GM18499 (cell line): ENCODE measurements around the gene RBM8A.
"Not testable (repeated sequence)": the region's sequence is repeated elsewhere in the genome, so short reads cannot be mapped to it uniquely, and the experiment has no call there.

ENCODE experiments used
- ATAC-seq: cut with Tn5 transposase; IDR thresholded peaks from one replicate; pipeline ENCODE4 v1.9.1; 2021; ENCODE audit warnings: moderate number of reproducible peaks; ENCODE audit not compliant: insufficient read depth, unreplicated experiment

The RBM8A gene

DNA sequence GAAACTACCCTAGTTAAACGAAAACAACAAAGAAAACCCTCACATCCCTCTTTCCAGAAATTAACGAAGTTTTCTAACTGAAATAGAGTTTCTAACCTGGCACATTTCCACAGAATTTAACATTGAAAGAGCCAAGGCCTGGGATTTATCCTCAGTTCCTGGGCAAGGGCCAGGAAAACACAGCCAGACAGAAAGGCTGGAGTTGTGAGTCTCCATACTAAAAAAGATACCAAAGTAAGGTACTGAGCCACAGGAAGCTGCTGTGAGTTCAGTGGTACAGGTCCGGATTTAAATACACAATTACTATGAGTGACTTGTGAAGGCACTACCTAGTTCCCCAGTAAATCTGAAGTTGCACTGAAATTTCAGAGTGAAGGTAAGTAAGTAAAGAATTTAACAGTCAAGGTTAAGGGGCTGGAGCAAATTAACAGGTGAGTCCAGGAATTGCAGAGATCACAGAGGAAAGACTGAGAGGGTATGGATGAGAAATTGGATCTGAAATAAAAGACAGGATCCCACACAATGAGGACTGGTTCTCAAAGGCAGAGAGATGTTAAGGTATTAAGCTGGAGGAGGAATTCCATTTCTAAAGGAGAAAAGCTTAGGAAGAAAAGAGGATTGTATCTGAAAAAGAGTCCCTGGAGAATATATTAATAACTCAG lies 29.6 kb upstream of the RBM8A start:
- no peak for ATAC-seq

DNA sequence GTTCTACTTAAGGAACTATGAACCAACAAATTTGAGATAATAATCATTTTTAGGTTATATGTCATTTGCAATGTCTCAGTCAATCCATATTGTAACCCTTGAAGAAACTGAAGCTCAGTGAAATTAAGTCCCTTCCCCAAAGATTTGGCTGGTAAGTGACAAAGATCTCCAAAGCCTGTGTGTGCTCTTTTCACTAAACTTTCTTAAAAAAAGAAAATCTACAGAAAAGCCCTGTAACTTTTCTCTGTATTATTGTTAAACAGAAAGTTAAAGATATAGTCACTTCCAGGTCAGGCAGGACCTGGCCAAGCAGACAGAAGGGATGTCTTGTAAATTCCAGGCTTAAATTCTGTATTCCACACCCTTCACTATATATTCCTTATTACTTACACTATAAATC lies 29.1 kb upstream of the RBM8A start:
- no peak for ATAC-seq

DNA sequence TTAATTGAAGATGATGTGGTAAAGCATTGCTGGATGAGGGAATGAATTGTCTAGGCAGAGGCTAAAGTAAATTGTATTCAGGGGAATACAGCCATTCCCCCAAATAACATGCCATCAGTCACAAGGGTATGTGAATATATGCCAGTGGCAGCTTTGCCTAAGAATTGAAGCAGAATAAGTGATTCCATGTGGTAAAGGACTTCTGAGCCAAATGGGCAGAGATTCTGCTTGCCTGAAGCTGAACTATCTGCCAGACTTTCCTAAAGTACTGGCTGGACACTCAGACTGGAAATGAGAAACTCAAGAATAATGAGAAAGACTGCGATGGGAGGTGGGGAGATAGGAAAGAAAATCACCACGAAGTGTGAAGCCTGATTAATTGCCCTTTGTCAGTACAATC lies 28.2 kb upstream of the RBM8A start:
- no peak for ATAC-seq

DNA sequence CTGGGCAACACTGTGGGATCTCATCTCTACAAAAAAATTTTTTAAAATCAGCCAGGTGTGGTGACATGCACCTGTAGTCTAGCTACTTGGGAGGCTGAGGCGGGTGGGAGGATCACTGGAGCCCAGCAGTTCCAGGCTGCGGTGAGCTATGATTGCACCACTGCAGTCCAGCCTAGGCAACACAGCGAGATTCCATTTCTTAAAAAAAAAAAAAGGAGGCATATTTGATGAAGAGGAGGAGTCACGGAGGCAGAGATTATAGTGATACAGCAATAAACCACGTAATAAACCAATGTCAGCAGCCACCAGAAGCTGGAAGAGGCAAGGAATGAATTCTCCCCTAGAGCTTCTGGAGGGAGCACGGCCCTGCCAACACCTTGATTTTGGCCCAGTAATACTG lies 26.6 kb upstream of the RBM8A start:
- no peak for ATAC-seq

DNA sequence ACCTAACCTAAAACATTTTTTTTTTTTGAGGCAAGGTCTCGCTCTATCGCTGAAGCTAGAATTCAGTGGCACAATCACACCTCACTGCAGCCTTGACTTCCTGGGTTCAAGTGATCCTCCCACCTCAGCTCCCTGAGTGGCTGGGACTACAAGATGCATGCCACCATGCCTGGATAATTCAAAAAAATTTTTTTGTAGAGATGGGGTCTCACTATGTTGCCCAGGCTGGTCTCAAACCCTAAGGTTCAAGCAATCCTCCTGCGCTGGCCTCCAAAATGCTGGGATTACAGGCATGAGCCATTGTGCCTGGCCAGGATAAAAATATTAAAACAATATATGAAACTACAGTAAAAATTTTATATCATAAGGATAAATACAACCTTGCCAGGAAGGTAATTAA lies 25.6 kb upstream of the RBM8A start:
- no peak for ATAC-seq

DNA sequence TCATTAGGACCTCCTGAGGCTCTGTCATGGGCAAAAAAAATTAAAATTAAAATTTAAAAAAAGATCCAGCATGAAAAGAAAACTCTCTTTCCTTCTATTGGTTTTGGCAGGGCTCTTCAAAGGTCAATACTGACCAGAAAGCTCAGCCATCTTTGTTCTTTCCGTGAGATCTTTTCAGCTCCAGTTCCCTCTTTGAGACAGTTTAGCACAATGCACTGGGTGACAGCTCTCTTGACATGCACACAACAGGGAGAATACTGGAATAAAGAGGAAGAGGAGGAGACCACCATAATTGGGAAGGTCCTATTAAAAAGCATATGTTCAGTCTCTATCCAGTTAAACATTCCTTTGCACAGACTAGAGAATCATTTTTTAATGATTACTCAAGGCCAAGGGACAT lies 24.2 kb upstream of the RBM8A start:
- ATAC-seq: no peak

DNA sequence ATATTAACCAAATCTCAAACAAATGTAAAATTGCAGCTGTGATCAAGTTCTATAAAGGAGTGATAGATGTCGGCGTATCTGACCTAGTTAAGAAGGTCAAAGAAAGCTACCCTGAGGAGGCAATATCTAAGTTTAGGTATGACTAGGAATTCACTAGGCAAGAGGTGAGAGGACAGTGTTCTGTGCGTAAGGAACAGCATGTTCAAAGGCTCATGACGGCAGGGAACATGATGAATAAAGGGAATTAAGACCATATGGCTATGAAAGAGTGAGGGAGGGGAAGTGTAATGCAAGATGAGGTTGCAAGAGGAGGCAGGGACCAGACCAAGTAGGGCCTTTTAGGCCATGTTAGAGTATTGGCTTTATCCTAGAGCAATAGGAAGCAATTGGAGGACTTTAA lies 21.9 kb upstream of the RBM8A start:
- ATAC-seq: no peak

DNA sequence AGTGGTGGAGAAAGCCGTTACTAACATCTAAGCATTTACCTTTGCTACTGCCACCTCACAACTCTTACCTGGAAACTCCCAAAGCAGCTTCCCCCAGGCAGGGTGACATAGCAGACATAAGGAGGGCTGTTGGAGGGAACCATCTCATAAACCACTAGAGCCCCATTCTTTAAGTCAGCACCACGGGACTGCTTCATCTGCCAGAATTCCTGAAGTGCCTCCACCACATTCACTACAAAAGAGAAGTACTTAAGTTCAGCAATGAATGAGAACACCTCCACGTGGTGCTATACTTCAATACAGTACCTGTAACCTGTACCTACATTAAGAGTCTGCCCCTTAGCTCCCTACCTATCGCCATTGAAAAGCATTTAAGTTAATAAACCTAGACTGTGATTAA lies 20.3 kb upstream of the RBM8A start:
- no peak for ATAC-seq

DNA sequence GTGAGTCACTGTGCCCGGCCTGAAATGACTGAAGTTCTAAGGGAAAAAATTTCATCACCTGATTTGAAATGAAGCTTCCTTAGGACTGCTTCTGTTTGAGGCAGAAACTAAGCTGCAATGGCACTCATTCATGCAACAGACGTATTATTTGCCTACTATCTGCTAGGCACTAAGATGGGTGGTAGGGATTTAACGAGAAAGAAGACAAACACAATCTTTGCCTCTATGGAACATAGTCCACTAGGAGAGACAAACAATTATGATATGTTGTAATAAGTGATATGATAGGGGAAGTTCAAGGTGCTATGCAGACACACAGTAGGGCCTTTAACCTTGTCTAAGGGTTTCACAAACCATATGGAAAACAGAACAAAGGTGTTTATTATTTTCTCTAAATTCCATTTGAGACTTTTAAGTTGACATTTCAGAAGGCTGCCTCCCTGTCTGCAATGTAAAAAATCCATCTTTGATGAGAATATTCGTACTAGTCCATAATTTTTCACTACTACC lies 19.2 kb upstream of the RBM8A start:
- ATAC-seq: no peak

DNA sequence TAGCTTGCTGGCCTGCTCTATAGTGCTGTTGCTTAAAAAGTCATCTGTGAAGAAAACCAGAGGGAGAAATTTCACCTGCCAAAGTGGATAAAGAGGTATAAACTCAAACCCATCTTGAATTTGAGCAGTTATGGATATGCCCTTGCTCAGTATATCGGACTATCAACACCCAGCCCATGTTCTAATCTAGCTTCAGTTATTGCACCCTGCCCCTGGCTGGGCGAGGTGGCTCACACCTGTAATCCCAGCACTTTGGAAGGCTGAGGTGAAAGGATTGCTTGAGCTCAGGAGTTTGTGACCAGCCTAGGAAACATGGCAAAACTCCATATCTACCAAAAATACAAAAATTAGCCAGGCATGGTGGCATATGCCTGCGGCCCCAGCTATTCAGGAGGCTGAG lies 17.2 kb upstream of the RBM8A start:
- ATAC-seq: no peak

DNA sequence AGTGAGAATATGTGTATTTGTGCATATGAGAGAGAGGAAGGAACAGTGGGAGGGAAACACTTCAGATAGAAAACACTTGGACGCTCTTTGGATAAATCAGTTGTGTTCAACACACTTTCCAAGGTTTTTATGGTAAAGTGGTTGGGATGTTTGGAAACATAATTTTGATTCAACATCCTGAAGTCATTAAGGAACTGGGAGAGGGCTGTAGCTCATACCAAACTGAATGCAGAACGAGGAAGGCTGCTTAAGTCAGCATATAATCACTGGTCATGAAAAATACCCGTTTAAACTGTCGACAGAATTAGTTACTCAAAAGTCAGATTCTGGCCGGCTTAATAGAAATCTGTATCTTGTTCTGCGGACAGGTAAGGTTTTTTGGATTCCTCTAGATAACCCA lies 15.6 kb upstream of the RBM8A start:
- ATAC-seq: no peak

DNA sequence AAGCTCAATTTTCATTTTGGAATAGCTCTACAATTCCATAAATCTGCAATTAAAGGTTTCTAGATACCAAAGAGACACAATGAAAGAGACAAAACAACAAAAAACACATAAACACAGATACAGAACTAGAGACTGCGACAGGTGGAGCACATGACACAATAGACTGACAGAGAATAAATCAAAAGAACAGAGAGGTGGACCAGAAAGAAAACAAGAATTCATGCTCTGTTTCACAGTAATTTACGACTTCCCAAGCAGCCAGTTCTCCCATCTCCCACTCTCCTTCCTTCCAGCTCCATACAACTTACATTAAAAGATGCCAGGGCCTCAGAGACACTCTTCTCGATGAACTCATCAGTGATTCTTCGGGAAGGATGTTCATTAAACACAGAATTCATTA lies 15.1 kb upstream of the RBM8A start:
- ATAC-seq: no peak

DNA sequence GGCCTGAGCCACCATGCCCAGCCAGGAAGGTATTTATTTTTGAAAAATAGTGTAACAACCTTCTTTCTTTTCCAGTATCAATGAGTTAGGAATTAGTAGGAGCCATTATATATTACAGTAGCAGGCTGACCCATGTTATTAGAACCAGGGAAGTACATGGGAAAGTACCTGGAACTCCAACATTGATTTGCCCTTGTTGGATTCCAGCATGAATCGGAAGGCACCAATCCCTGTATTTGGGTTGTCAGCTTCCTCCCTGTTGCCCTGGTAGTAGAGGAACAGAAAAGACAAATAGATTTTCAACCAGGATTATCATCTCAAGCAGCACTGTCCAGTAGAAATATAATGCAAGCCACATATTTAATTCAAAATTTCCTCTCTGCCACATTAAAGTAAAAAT lies 10.2 kb upstream of the RBM8A start:
- no peak for ATAC-seq

DNA sequence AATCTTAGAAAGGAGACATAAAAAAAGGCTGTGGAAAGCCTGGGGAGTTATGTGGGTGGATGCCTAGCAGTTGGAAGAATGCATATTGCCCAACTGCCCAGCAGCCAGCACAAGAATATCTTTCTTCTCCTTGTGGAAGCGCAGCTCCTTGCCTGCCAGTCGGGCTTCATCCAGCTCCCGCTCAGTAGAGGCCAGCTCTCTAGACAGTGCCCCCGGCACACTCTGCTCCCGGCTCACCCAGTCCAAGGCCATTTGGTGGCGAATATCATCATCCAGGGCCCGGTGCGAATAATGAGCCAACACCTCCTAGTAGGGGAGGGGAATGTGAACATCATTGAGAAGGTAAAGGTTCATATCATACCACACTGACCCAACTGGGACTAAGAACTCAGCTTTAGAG lies 9.0 kb upstream of the RBM8A start:
- ATAC-seq: no peak

DNA sequence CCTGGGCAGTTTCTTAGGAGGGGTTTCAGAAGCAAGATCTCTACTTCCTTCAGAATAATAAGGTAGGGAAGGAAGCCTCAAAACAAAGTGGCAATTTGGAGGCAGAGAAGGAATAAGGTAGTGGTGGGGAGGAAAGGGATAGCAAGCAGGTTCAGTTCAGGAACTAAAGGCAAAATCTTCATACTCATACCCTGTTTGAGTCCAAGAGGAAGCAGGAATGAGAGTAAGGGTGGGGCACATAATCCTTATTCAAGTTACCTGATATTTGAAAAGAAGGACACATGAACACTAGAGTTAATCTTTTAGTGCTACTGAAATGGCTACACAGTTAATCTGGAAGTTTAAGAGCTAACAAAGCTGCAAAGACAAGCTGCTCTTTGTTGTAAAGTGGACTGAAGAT lies 8.4 kb upstream of the RBM8A start:
- no peak for ATAC-seq

DNA sequence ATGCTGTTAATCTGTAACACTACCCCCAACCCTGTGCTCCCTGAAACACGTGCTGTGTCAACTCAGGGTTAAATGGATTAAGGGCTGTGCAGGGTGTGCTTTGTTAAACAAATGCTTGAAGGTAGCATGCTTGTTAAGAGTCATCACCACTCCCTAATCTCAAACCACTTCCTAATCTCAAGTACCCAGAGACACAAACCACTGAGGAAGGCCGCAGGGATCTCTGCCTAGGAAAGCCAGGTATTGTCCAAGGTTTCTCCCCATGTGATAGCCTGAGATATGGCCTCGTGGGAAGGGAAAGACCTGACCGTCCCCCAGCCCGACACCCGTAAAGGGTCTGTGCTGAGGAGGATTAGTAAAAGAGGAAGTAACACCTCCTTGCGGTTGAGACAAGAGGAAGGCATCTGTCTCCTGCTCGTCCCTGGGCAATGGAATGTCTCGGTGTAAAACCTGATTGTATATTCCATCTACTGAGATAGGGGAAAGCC lies 5.3 kb upstream of the RBM8A start:
- ATAC-seq: not testable (repeated sequence)

DNA sequence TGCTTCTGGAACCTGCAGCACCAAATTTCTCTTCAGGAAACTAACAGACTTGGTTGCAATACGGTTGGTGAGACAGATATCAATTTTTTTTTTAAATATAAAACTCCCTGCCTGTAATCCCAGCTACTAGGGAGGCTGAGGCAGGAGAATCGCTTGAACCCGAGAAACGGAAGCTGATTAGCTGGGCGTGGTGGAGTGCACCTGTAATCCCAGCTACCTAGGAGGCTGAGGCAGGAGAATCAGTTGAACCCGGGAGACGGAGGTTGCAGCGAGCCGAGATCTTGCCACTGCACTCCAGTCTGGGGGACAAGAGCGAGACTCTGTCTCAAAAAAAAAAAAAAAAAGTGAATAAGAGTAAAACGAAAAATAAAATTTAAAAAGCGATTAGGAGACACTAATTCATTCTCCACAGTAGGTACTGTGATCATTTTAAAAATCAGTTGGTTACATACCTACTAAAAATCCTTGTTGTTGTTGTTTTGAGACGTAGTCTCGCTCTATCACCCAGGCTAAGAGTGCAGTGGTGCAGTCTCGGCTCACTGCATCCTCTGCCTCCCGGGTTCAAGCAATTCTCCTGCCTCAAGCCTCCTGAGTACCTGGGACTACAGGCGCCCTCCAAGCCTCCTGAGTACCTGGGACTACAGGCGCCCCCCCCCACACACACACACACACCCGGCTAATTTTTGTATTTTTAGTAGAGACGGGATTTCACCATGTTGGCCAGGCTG lies 796 bp upstream of the RBM8A start:
- ATAC-seq: no peak

DNA sequence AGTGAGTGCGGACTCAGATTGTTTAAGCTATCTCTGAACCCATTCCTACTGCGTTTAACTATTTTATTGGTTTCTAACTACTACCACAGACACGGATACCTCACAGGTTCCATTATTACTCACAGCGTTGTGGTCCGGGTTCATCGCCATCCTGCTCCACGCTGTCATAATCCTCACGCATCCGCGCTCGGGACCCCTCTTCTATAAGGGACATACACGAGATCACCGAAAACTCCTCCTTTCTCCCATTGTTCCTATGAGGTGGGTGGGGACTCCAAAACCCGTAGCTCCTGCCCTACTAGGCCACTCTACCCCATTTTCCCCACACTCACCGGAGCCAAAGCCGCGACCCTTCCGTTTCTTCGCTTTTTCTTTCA lies 610 bp downstream of the RBM8A start:
- ATAC-seq: no peak

DNA sequence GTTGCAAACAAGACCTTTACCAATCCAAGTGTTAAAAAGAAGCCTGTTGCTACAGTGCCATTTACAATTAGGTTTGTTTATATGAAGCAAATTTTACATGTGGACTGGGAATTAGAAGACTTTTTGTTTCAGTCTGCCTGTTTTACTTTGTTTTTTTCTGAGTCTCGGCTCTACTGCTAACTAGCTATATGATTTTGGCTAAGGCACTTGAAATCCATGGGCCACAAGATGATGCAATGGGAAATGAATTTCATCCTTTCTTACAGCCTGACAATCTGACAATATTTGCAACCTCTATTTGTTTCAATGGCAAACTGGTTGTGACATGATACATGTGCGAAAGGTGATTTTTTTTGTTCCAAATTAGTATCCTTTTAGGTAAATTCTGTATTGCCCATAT lies 5.0 kb downstream of the RBM8A start:
- no peak for ATAC-seq

DNA sequence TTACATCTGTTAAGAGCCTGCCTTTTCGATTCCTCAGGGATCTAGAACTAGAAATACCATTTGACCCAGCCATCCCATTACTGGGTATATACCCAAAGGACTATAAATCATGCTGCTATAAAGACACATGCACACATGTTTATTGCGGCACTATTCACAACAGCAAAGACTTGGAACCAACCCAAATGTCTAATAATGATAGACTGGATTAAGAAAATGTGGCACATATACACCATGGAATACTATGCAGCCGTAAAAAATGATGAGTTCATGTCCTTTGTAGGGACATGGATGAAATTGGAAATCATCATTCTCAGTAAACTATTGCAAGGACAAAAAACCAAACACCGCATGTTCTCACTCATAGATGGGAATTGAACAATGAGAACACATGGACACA lies 7.0 kb downstream of the RBM8A start:
- ATAC-seq: not testable (repeated sequence)

DNA sequence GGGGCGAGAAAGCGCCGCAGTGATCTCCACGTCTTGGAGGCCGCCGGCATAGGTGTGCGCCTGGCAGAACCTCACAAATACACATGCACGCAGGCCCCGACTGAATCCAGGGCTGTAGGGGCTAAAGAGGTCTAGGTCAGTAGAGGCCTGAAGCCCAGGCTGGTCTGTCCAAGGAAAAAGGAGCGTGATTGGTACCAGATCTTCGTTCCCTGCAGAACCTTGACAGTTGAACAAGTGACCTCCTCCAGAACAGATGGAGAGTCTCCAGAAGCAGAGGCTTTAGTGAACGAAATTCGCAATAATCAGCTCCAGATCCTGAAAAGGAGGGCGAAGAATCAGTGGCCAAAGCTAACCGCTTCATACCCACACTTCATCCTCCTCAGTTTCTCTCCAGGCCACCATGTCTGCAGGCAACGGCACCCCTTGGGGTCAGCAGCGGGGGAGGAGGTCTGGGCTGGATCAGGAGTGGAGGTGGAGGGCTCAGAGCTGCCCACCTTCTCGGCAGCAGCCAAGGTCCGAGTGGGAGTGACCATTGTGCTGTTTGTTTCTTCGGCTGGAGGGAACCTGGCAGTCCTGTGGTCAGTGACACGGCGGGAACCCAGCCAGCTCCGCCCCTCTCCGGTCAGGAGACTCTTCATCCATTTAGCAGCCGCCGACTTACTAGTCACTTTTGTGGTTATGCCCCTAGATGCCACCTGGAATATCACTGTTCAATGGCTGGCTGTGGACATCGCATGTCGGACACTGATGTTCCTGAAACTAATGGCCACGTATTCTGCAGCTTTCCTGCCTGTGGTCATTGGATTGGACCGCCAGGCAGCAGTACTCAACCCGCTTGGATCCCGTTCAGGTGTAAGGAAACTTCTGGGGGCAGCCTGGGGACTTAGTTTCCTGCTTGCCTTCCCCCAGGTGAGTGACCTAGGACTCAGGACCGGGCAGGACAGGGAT lies 8.0 kb downstream of the RBM8A start:
- peak; percentile 20 for ATAC-seq
